MM.1S (cell line): Measurements from ENCODE around the gene MOB2.
"Not testable (repeated sequence)": the region's sequence is repeated elsewhere in the genome, so short reads cannot be mapped to it uniquely, and the experiment has no call there.

Source experiments
- DNase-seq: peaks from one replicate; pipeline ENCODE4 v3.0.0-alpha.2; 2015
- H2AFZ ChIP-seq: fragments of 300-600 bp; sonication (generic); 2 replicates; pipeline ENCODE4 v1.6.0; 2016; ENCODE audit warnings: antibody characterized with exemption, low read length
- H3F3A ChIP-seq: fragments of 300-600 bp; sonication (generic); 2 replicates; pipeline ENCODE4 v1.6.1; 2016; ENCODE audit warnings: mild to moderate bottlenecking, antibody characterized with exemption, low read length, moderate library complexity, mixed read lengths; ENCODE audit not compliant: insufficient read depth
- H3K27ac ChIP-seq: fragments of 300-600 bp; sonication (generic); 2 replicates; pipeline ENCODE4 v1.5.1; 2016; ENCODE audit warnings: mild to moderate bottlenecking, low read length
- H3K27me3 ChIP-seq: fragments of 300-600 bp; sonication (generic); replicated peaks from 2 replicates; pipeline ENCODE4 v1.6.0; 2016; ENCODE audit warnings: low read length; ENCODE audit not compliant: insufficient read depth
- H3K36me3 ChIP-seq: fragments of 300-600 bp; sonication (generic); replicated peaks from 2 replicates; pipeline ENCODE4 v1.6.1; 2016; ENCODE audit warnings: mild to moderate bottlenecking, low read length, mixed read lengths; ENCODE audit not compliant: insufficient read depth
- H3K4me1 ChIP-seq: fragments of 300-600 bp; sonication (generic); 2 replicates; pipeline ENCODE4 v1.6.1; 2016; ENCODE audit warnings: low read length, mixed read lengths
- H3K4me2 ChIP-seq: fragments of 300-600 bp; sonication (generic); 2 replicates; pipeline ENCODE4 v1.6.0; 2016; ENCODE audit warnings: low read depth, low read length
- H3K4me3 ChIP-seq: fragments of 300-600 bp; sonication (generic); 2 replicates; pipeline ENCODE4 v1.5.1; 2016; ENCODE audit warnings: low read length, mixed read lengths
- H3K79me2 ChIP-seq: fragments of 300-600 bp; sonication (generic); 2 replicates; pipeline ENCODE4 v1.6.1; 2016; ENCODE audit warnings: mixed run types, low read length, mixed read lengths
- H3K9ac ChIP-seq: fragments of 300-600 bp; sonication (generic); 2 replicates; pipeline ENCODE4 v1.6.1; 2016; ENCODE audit warnings: low read length, mixed read lengths
- H3K9me2 ChIP-seq: fragments of 300-600 bp; sonication (generic); replicated peaks from 2 replicates; pipeline ENCODE4 v1.6.1; 2016; ENCODE audit warnings: mild to moderate bottlenecking, low read length, mixed read lengths; ENCODE audit not compliant: insufficient read depth
- H3K9me3 ChIP-seq: fragments of 300-600 bp; sonication (generic); replicated peaks from 2 replicates; pipeline ENCODE4 v1.6.1; 2016; ENCODE audit warnings: mild to moderate bottlenecking, low read length, mixed read lengths; ENCODE audit not compliant: insufficient read depth
- H4K20me1 ChIP-seq: fragments of 300-600 bp; sonication (generic); 2 replicates; pipeline ENCODE4 v1.6.1; 2016; ENCODE audit warnings: mild to moderate bottlenecking, low read length, moderate library complexity, mixed read lengths; ENCODE audit not compliant: insufficient read depth
- EZH2 ChIP-seq: fragments of 300-600 bp; sonication (generic); optimal IDR thresholded peaks from 2 replicates; pipeline ENCODE3; 2017; ENCODE audit warnings: low read depth, mild to moderate bottlenecking, antibody characterized with exemption, low read length, mixed read lengths
- EZH2phosphoT487 ChIP-seq: fragments of 300-600 bp; sonication (generic); IDR thresholded peaks from 2 replicates; pipeline ENCODE4 v1.6.1; 2018; ENCODE audit warnings: antibody characterized with exemption, low read length
- TF ChIP-seq, protein P1 (sequence below): fragments of 300-600 bp; sonication (generic); IDR thresholded peaks from 2 replicates; pipeline ENCODE4 v1.5.1; 2016; ENCODE audit warnings: antibody characterized with exemption, low read length, mixed read lengths

MOB2 gene

GRCh38 chr11:1425006-1425405 is 61.6 kb downstream of the MOB2 start:
- Histone ChIP-seq H3K9me2 (no peaks in the 10 kb centered on the region), H3K4me3 (no peak overlapping the region), H3K4me2 (no peak overlapping the region), H3K79me2 (no peaks in the 10 kb centered on the region), H4K20me1 (no peaks in the 10 kb centered on the region), H3K27me3 (no peaks in the 10 kb centered on the region; the same call in 1 of the 2 replicates), H3K4me1 (no peaks in the 10 kb centered on the region), H3K9ac (no peak overlapping the region), H2AFZ (no peak overlapping the region), H3K27ac (no peak overlapping the region), H3F3A (no peaks in the 10 kb centered on the region), H3K36me3 (no peaks in the 10 kb centered on the region), H3K9me3 (no peaks in the 10 kb centered on the region)
- no peak for DNase-seq
- TF ChIP-seq EZH2 (no peak), EZH2phosphoT487 (no peak)
- TF ChIP-seq, protein P1, sequence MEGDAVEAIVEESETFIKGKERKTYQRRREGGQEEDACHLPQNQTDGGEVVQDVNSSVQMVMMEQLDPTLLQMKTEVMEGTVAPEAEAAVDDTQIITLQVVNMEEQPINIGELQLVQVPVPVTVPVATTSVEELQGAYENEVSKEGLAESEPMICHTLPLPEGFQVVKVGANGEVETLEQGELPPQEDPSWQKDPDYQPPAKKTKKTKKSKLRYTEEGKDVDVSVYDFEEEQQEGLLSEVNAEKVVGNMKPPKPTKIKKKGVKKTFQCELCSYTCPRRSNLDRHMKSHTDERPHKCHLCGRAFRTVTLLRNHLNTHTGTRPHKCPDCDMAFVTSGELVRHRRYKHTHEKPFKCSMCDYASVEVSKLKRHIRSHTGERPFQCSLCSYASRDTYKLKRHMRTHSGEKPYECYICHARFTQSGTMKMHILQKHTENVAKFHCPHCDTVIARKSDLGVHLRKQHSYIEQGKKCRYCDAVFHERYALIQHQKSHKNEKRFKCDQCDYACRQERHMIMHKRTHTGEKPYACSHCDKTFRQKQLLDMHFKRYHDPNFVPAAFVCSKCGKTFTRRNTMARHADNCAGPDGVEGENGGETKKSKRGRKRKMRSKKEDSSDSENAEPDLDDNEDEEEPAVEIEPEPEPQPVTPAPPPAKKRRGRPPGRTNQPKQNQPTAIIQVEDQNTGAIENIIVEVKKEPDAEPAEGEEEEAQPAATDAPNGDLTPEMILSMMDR = no peak

DNA sequence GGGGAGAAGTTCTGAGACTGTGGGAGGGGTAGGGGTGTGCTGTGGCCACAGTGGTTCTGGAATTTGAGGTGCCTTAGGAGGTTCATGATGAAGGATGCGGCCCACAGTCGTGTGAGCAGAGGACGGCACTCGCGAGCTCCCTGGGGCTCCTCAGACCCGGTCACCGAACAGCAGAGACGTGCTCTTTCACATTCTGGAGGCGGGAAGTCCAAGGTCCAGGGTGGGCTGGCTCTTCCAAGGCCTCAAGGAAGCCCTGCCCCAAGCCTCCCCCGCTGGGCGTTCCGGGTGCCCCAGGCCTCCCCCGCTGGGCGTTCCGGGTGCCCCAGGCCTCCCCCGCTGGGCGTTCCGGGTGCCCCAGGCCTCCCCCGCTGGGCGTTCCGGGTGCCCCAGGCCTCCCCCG is 63.2 kb downstream of the MOB2 start:
- not testable (repeated sequence) for H3K27me3 ChIP-seq, H3K4me1 ChIP-seq, H4K20me1 ChIP-seq, H3K4me3 ChIP-seq, H3K36me3 ChIP-seq, H3K9me3 ChIP-seq, H3F3A ChIP-seq, H3K27ac ChIP-seq, H3K9me2 ChIP-seq, H2AFZ ChIP-seq, DNase-seq, H3K4me2 ChIP-seq, H3K9ac ChIP-seq, H3K79me2 ChIP-seq

DNA sequence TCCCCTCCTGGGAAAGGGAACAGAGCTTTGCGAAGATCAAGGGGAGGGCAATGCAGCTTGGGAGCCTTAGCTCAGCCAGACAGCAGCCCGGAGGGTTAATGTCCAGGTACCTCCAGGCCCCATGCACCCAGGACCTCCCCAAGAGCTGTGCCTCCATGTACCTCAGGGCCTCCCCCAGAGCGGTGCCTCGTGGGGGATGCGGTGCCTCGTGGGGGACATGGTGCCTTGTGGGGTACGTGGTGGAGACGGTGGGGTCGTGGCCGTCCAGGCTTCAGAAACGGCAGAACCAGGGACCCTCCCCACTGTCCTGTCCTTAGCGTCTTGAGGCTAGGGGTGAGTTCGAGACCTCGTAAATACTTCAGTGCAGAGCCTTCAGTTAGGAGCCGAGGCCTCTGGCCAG is 63.6 kb downstream of the MOB2 start:
- no peaks in the 10 kb centered on the region for H3K79me2 ChIP-seq
- H3K4me3 ChIP-seq = no peak overlapping the region
- H3K27me3 ChIP-seq = no peaks in the 10 kb centered on the region; the same call in 1 of the 2 replicates
- H3K36me3 ChIP-seq = no peaks in the 10 kb centered on the region
- no peak overlapping the region for H3K9ac ChIP-seq
- DNase-seq = no peak
- no peaks in the 10 kb centered on the region for H3K4me1 ChIP-seq
- no peak overlapping the region for H3K4me2 ChIP-seq
- no peaks in the 10 kb centered on the region for H3F3A ChIP-seq
- H3K9me3 ChIP-seq = no peaks in the 10 kb centered on the region
- H2AFZ ChIP-seq = no peak overlapping the region
- no peaks in the 10 kb centered on the region for H3K9me2 ChIP-seq
- TF ChIP-seq, protein P1 = no peak
- TF ChIP-seq EZH2phosphoT487 = no peak
- TF ChIP-seq EZH2 = no peak
- no peaks in the 10 kb centered on the region for H4K20me1 ChIP-seq
- H3K27ac ChIP-seq = no peak overlapping the region

DNA sequence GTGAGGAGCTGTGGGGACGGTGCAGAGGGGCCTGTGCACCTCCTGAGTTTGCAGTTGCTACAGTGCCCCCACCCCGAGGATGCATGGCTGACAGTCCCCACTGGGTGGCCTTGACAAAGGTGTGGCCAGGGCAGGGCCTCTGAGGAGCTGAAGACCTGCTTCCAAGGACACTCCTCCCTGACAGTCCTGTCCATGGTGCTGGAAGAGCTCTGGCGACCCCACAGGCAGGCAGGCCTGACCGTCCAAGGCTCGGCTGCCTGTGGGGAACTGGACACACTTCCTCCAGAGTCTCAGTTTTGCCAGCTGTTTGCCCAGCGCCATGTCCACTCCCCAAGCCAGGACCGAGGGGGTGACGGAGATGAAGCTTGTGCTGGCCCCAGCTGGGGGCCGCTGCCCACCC is 64.1 kb downstream of the MOB2 start:
- H3K36me3 ChIP-seq = no peaks in the 10 kb centered on the region
- TF ChIP-seq, protein P1 = no peak
- TF ChIP-seq EZH2 = no peak
- TF ChIP-seq EZH2phosphoT487 = no peak
- no peak for DNase-seq
- no peaks in the 10 kb centered on the region; the same call in 1 of the 2 replicates for H3K27me3 ChIP-seq
- no peaks in the 10 kb centered on the region for H3K4me1 ChIP-seq
- no peak overlapping the region for H3K4me3 ChIP-seq
- no peak overlapping the region for H3K27ac ChIP-seq
- no peak overlapping the region for H3K4me2 ChIP-seq
- H2AFZ ChIP-seq = no peak overlapping the region
- H3K9me3 ChIP-seq = no peaks in the 10 kb centered on the region
- no peaks in the 10 kb centered on the region for H3K9me2 ChIP-seq
- H4K20me1 ChIP-seq = no peaks in the 10 kb centered on the region
- H3F3A ChIP-seq = no peaks in the 10 kb centered on the region
- no peaks in the 10 kb centered on the region for H3K79me2 ChIP-seq
- H3K9ac ChIP-seq = no peak overlapping the region
